Vagina (tissue), 2 donors: ENCODE measurements around the gene UTS2R. TPM values are rescaled to one million over a fixed set of nuclear protein-coding genes. Genes with fewer than 3 reads are reported as not detected.
A peak's percentile ranks its signal among the peaks of the same experiment; 100 is the strongest.
"Not testable (repeated sequence)": the region's sequence is repeated elsewhere in the genome, so short reads cannot be mapped to it uniquely, and the experiment has no call there.

ENCODE experiments used
- DNase-seq, 2 donors: peaks; one replicate each; pipeline ENCODE4 v3.0.0-alpha.2; 2017; ENCODE audit errors: extremely low spot score in 2 of 2
- H3K27ac ChIP-seq: fragments of 200-600 bp; sonication (generic); one replicate; pipeline ENCODE4 v1.5.1; 2019
- H3K27me3 ChIP-seq: fragments of 200-600 bp; sonication (generic); one replicate; pipeline ENCODE4 v1.5.1; 2019
- H3K36me3 ChIP-seq, 2 donors: fragments of 200-600 bp; sonication (generic); one replicate each; pipeline ENCODE4 v1.5.1; 2017 to 2019
- H3K4me1 ChIP-seq: fragments of 200-600 bp; sonication (generic); one replicate; pipeline ENCODE4 v1.5.1; 2019
- H3K4me3 ChIP-seq, 2 donors: fragments of 200-600 bp; sonication (generic); 1 replicate in 1 of 2; 2 replicates in 1 of 2; pipeline ENCODE4 v1.5.1; 2016 to 2019
- H3K9me3 ChIP-seq: fragments of 200-600 bp; sonication (generic); one replicate; pipeline ENCODE4 v1.5.1; 2019
- POLR2A ChIP-seq, 2 donors: fragments of 450-650 bp; IDR thresholded peaks; one replicate each; pipeline ENCODE4 v1.6.1; 2017; ENCODE audit warnings: antibody characterized with exemption in 2 of 2, mild to moderate bottlenecking in 2 of 2, moderate library complexity in 2 of 2
- POLR2AphosphoS5 ChIP-seq, 2 donors: sonication (generic); formaldehyde crosslinking; IDR thresholded peaks; one replicate each; pipeline ENCODE4 v1.9.0; 2017; ENCODE audit warnings: antibody characterized with exemption in 2 of 2, mild to moderate bottlenecking in 2 of 2, low read depth in 1 of 2; ENCODE audit not compliant: insufficient read depth in 1 of 2
- intact Hi-C: fragments of 100-400 bp; cut with DNase I; formaldehyde crosslinking; loops from one replicate; pipeline ENCODE4 v1.15.1; 2023
- total RNA-seq: library from RNA; depleted of rRNA; stranded (reverse); fragments of >200 nt; gene quantifications from one replicate; pipeline ENCODE4 v1.2.3, GENCODE V29; 2016
- TF ChIP-seq, protein P1 (sequence below), 3 experiments: fragments of 450-650 bp in 2 of 3; fragments of 200-600 bp in 1 of 3; sonication (generic) in 1 of 3; IDR thresholded peaks; one replicate each; pipeline ENCODE4 v1.5.1; 2017 to 2019; ENCODE audit warnings: antibody characterized with exemption in 3 of 3, mild to moderate bottlenecking in 2 of 3, moderate library complexity in 2 of 3

UTS2R gene
- total RNA-seq, 1 donor from 2014 or later: not detected

DNA sequence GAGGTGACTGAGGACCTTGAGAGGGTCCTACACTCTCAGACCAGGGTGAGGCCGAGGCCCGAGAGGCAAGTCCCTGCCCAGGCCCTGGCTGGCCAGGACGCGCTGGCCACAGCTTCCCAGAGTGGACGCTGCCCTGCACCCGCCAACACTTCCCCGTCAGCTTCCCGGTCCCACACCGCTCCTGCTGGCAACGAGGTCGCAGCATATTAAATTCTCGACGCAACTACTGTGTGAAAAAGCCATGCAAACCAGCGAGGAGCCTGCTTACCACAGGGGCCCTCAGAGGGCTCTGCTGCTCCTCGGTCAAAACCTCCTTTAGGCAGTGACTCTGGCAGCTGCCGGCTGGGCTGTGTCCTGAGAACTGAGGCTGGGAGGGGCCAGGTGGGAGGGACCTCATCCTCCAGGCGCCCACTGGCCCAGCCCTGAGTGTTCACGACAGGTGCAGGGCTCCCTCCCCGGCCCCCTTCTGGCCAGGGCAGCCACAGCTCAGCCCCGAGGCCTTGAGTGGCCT is 14.7 kb upstream of the UTS2R start:
- no peaks in the 10 kb centered on the region for H3K9me3 ChIP-seq
- H3K36me3 ChIP-seq: no peaks in the 10 kb centered on the region
- no peak overlapping the region for H3K27ac ChIP-seq
- H3K4me1 ChIP-seq: peaks cover 3% of the 10 kb centered on the region
- H3K27me3 ChIP-seq: no peaks in the 10 kb centered on the region
- no peak overlapping the region for H3K4me3 ChIP-seq
- TF ChIP-seq POLR2AphosphoS5 (IDR thresholded peaks at IDR 0.05; ENCODE audit: insufficient read depth in 1 of 2, low read depth in 1 of 2) (no peak), POLR2A (IDR thresholded peaks at IDR 0.05) (no peak)
- TF ChIP-seq, protein P1, sequence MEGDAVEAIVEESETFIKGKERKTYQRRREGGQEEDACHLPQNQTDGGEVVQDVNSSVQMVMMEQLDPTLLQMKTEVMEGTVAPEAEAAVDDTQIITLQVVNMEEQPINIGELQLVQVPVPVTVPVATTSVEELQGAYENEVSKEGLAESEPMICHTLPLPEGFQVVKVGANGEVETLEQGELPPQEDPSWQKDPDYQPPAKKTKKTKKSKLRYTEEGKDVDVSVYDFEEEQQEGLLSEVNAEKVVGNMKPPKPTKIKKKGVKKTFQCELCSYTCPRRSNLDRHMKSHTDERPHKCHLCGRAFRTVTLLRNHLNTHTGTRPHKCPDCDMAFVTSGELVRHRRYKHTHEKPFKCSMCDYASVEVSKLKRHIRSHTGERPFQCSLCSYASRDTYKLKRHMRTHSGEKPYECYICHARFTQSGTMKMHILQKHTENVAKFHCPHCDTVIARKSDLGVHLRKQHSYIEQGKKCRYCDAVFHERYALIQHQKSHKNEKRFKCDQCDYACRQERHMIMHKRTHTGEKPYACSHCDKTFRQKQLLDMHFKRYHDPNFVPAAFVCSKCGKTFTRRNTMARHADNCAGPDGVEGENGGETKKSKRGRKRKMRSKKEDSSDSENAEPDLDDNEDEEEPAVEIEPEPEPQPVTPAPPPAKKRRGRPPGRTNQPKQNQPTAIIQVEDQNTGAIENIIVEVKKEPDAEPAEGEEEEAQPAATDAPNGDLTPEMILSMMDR (IDR thresholded peaks at IDR 0.05): no peak
- intact Hi-C loops: loop anchor here (10.0 kb wide), 2 partner anchors 138 to 558 kb away; no protein-coding TSS in a partner anchor
- peak in 1 of 2 donors; percentile 78 for DNase-seq

DNA sequence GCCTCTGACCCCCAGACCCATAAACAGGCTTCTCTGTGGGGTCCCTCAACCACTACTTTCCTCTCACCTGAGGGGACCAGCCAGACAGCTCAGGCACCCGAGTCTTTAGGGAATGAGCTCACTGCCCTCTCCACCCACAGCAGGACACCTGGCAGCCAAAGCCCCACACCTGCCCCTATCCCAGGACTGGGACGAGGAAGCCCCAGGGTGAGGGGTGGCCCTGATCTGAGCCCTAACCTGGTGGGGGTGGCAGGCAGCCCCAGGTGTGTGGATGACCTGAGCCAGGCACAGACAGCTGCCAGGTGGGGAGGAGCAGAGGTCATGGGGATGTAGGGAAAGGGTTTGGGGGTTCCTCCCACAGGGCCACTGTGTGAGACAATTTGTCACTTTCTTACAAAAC is 14.2 kb upstream of the UTS2R start:
- TF ChIP-seq POLR2A (IDR thresholded peaks at IDR 0.05) (no peak), POLR2AphosphoS5 (IDR thresholded peaks at IDR 0.05; ENCODE audit: insufficient read depth in 1 of 2, low read depth in 1 of 2) (no peak)
- TF ChIP-seq, protein P1 (IDR thresholded peaks at IDR 0.05): no peak
- Histone ChIP-seq H3K27ac (no peak overlapping the region), H3K4me1 (no peaks in the 10 kb centered on the region), H3K9me3 (no peaks in the 10 kb centered on the region), H3K36me3 (no peaks in the 10 kb centered on the region), H3K4me3 (no peak overlapping the region), H3K27me3 (no peaks in the 10 kb centered on the region)
- intact Hi-C loops: loop anchor here (10.0 kb wide), 2 partner anchors 137 to 557 kb away; no protein-coding TSS in a partner anchor
- DNase-seq: no peak

DNA sequence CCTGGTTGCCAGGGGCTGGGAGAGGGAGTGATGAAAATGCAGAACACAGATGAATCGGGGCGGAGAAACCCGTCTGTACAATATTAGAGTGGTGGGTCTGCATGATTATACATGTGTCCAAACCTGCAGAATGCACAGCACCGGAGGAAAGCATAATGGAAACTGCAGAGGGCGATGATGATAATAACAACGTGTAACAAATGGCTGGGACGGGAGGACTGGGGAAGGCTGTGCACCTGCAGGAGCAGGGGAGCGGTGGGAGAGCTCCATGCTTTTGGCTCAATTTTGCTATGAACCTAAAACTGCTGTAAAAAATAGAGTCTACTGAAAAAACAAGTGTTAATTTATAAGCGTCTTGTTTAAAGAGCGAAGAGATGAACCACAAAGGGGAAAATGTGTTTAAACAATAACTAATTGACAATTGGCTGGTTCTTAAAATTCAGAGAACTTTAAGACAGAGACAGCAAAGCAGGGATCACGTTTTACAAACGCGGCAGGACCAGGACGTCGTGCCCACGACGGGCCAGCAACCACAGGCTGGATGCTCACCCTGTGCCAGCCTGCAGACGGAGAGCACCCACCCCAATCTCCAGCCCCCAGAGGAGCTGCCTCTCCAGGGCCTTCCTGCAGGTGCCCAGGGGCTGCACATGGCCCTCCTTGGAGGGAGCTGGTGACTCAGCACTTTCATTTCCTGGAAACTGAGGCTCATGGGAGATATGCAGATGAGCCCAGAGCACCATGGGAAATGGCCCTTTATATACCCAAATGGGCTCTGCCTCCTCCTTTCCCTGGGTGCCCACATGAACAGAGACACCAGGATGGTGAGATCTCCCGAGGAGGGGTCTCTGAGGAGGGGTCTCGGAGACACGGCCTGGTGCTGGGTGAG is 12.9 kb upstream of the UTS2R start, which contains the start of gene TEX19:
Gene TEX19 (plus strand): TSS at position 783 of the 886 bp plus-strand sequence. CDS start 2,904 bp downstream, outside the sequence.
- intact Hi-C loops: loop anchor here (10.0 kb wide), 2 partner anchors 136 to 556 kb away; no protein-coding TSS in a partner anchor

DNA sequence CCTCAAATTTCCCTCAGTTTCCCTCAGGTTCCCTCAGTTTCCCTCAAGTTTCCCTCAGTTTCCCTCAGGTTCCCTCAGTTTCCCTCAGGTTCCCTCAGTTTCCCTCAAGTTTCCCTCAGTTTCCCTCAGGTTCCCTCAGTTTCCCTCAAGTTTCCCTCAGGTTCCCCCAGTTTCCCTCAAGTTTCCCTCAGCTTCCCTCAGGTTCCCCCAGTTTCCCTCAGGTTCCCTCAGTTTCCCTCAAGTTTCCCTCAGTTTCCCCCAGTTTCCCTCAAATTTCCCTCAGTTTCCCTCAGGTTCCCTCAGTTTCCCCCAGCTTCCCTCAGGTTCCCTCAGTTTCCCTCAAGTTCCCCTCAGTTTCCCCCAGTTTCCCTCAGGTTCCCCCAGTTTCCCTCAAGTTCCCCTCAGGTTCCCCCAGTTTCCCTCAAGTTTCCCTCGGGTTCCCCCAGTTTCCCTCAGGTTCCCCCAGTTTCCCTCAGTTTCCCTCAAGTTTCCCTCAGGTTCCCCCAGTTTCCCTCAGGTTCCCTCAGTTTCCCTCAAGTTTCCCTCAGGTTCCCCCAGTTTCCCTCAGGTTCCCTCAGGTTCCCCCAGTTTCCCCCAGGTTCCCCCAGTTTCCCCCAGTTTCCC is 12.0 kb upstream of the UTS2R start:
- H3K4me1 ChIP-seq, H3K27ac ChIP-seq, H3K4me3 ChIP-seq, H3K27me3 ChIP-seq, H3K9me3 ChIP-seq, DNase-seq, H3K36me3 ChIP-seq: not testable (repeated sequence)
- intact Hi-C loops: loop anchor here (10.0 kb wide), 2 partner anchors 135 to 555 kb away; no protein-coding TSS in a partner anchor

More for the DNA sequence above, 12.9 kb upstream of the UTS2R start, which contains the start of gene TEX19:
- Histone ChIP-seq H3K9me3 (no peaks in the 10 kb centered on the region), H3K27ac (no peak within 1 kb of the TSS), H3K27me3 (no peaks in the 10 kb centered on the region), H3K36me3 (no peaks in the 10 kb centered on the region), H3K4me3 (no peak within 1 kb of the TSS), H3K4me1 (no peaks in the 10 kb centered on the region)
- no peak for DNase-seq
- TF ChIP-seq, protein P1 (IDR thresholded peaks at IDR 0.05): no peak
- TF ChIP-seq POLR2AphosphoS5 (IDR thresholded peaks at IDR 0.05; ENCODE audit: insufficient read depth in 1 of 2, low read depth in 1 of 2) (no peak), POLR2A (IDR thresholded peaks at IDR 0.05) (no peak)

DNA sequence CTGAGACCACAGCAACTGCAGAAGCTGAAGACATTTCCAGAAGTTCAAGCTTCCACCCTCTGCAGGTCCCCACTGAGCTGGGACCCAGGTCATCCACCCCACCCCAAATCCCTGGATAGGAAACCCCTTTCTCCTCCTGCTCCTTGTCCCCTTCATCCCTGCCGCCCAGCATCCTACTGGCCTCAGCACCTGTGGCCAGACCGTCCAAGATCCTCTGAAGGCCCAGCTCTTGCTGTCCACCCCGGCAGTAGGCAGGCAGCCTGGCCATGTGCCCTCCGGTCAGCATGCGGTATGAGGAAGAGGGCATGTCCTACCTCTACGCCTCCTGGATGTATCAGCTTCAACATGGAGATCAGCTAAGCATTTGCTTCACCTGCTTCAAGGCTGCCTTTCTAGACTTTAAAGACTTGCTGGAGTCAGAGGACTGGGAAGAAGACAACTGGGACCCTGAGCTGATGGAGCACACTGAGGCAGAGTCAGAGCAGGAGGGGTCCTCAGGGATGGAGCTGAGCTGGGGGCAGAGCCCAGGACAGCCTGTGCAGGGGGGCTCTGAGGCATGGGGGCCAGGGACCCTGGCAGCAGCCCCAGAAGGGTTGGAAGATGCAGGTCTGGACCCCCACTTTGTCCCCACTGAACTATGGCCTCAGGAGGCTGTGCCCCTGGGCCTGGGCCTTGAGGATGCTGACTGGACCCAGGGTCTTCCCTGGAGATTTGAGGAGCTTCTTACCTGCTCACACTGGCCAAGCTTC is 9.5 kb upstream of the UTS2R start:
- Histone ChIP-seq H3K4me1 (no peaks in the 10 kb centered on the region), H3K27ac (no peak overlapping the region), H3K9me3 (no peaks in the 10 kb centered on the region), H3K4me3 (no peak overlapping the region), H3K27me3 (no peaks in the 10 kb centered on the region), H3K36me3 (no peaks in the 10 kb centered on the region)
- intact Hi-C loops: no loop called here
- DNase-seq: no peak
- TF ChIP-seq POLR2A (IDR thresholded peaks at IDR 0.05): no peak
